Measurements from ENCODE around the gene MAPK11.

The MAPK11 gene

DNA sequence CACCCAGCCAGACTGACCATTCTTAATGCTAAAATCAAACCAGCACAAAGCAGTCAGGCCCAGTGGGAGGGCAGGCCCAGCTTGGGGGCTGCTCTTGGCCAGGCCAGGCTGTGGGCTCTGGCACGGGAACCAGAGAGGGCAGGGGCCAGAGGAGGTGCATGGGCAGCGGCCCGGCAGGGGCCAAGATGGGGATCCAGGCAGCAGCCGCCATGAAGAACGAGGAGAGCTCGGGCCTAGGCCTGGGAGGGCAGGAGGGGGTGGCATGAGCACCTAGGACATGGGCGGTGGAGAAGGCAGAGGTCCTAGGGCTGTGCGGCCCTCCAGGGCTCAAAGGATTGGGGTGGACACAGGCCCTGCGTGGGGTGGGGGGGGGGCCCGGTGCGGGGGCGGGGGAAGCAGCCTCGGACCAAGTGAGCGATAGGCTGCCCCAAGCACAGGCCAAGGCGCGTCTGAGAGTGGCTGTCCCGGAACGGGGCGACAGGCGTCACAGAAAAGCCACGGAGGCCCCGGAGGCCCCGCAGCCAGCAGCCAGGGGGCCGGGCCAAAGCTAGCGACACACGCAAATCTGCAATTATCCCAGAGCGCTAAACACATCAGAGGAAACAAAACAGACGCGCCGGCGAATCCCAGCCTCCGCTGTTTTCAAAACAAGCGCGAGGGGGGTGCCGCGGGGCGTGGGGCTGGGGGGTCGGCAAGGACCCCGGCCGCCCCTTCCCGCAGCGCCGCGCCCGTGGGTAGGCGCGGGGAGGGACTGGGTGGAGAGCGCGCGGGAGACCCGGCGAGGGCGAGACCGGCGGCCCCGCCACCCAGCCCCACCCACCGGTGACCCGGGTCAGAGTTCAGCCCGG is 29.0 kb upstream of the MAPK11 start:
- DNase-seq (ENCODE audit: extremely low spot score) = peak; percentile 28
- ChIA-PET CTCF (no interaction called here), POLR2A (interaction anchor here (0.6 kb wide), 1 partner anchor 47 kb away, joined by 3 read pairs; no protein-coding TSS in a partner anchor)
- TF ChIP-seq, protein P1, sequence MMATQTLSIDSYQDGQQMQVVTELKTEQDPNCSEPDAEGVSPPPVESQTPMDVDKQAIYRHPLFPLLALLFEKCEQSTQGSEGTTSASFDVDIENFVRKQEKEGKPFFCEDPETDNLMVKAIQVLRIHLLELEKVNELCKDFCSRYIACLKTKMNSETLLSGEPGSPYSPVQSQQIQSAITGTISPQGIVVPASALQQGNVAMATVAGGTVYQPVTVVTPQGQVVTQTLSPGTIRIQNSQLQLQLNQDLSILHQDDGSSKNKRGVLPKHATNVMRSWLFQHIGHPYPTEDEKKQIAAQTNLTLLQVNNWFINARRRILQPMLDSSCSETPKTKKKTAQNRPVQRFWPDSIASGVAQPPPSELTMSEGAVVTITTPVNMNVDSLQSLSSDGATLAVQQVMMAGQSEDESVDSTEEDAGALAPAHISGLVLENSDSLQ (IDR thresholded peaks at IDR 0.05) = no peak

DNA sequence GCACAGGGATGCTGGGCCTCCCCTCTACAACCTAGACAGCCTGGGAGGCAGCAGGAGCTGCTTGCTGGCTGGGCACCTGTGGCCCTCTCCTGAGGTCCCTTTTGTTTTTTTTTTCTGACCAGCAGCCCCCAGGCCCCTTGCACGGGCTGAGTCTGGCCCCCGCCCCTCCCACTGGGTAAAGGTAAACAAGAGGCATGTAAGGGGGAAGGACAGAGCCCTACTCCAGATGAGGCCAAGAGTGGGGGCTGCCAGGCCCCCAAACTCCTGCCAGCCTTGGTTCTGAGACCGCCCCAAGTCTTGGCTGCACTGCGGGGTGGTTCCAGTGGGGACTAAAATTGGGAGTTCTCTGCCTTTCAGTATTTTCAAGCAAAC is 28.1 kb upstream of the MAPK11 start:
- TF ChIP-seq ELF4 (IDR thresholded peaks at IDR 0.05) = no peak
- no peak for TF ChIP-seq FOXK2 (IDR thresholded peaks at IDR 0.05)
- no peak for TF ChIP-seq L3MBTL2 (conservative IDR thresholded peaks at IDR 0.05)
- no peak for TF ChIP-seq HDGF (IDR thresholded peaks at IDR 0.05; ENCODE audit: borderline replicate concordance)
- TF ChIP-seq ZNF384 (IDR thresholded peaks at IDR 0.05) = no peak
- TF ChIP-seq BHLHE40 (IDR thresholded peaks at IDR 0.05; ENCODE audit: borderline replicate concordance) = no peak
- no peak for TF ChIP-seq LEF1 (IDR thresholded peaks at IDR 0.05; ENCODE audit: borderline replicate concordance)
- ChIA-PET POLR2A (no interaction called here), CTCF (no interaction called here)
- DNase-seq (ENCODE audit: extremely low spot score) = no peak

DNA sequence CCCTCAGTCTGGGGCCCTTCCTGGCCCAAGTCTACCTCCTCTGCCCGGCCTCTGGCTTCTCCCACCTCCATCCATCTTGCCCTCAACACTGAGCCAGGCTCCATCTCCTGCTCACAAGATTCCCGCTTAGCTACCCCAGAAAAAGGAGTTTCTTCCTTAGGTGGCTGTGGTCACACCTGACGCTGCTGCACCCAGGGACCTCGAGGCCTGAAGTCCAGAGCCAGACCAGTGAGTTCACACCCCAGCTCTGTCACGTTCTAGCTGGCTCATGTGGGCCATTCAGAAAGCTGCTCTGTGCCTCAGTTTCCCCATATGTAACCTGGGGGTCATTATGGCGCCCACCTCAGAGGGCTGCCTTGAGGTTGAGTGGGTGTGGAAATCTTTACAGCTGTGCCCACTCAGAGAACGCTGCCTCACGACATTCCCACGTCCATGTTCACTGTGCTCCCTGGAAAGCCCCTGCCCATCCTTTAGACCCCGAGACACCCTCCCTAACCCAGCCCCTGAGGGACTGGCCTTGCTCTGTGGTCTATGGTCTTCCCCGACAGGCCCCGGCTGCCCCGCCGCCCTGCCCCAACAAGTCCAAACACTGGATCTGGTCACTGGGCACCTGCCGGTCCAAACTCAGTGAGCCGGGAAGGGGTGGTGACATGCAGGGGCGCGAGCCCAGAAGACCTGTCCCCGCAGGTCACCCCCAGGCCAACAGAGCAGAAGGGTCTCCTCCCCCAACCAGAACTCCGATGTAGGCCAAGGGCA is 27.5 kb upstream of the MAPK11 start:
- no peak for TF ChIP-seq SUZ12 (IDR thresholded peaks at IDR 0.05)
- TF ChIP-seq SP1 (IDR thresholded peaks at IDR 0.05) = no peak
- no peak for TF ChIP-seq NFRKB (IDR thresholded peaks at IDR 0.05)
- TF ChIP-seq, protein P1 (IDR thresholded peaks at IDR 0.05) = no peak
- no peak for TF ChIP-seq FOXK2 (IDR thresholded peaks at IDR 0.05)
- no peak for TF ChIP-seq FOXA1 (IDR thresholded peaks at IDR 0.05)
- no peak for TF ChIP-seq LEF1 (IDR thresholded peaks at IDR 0.05; ENCODE audit: borderline replicate concordance)
- TF ChIP-seq FOXM1 (IDR thresholded peaks at IDR 0.05; ENCODE audit: borderline replicate concordance) = no peak
- no peak for TF ChIP-seq ZNF384 (IDR thresholded peaks at IDR 0.05)
- TF ChIP-seq TARDBP (IDR thresholded peaks at IDR 0.05) = no peak
- POLR2A ChIA-PET = interaction anchor here (1.7 kb wide), 1 partner anchor 31 kb away, joined by 4 read pairs; no protein-coding TSS in a partner anchor
- CTCF ChIA-PET = interaction anchor here (0.5 kb wide), 1 partner anchor 152 kb away, joined by 3 read pairs; no protein-coding TSS in a partner anchor
- no peak for DNase-seq (ENCODE audit: extremely low spot score)

DNA sequence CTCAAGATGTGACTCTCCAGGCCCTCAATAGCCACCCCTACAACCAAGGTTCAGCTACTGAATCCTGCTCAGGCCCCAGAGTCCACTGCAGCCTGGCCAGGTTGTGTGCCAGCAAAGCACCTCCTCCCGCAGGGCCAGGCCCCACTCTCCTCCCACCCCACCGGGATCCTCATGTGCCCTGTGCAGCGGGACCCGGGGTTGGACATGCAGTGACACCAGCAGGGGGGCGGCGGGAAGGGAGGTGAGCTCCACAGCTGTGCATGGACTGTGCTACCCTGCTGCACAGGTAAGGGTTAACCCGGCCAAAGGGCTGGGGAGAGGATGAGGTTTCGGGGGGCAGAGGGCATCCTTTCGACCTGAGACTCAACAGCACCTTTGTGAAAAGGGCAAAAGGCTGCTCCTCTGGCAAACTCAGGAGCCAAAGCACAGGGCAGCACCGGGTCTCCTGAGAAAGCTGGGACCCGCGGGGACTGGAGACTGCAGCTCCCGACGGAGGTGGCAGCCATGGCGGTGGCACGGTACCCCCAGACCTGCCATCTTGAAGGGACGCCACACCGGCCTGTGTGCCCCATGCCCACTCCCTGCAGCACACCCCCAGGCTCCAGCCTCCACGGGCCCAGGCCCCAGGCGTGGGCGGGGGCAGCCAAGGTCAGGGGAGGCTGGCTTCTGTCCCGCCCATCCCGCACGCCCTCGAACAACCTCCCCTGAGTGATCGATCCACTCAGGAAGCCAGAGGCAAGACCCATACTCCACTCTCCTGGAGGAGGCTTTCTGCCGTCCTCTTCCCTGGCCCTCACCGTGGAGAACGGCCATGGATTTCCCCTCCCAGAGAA is 26.7 kb upstream of the MAPK11 start:
- DNase-seq (ENCODE audit: extremely low spot score) = no peak
- POLR2A ChIA-PET = interaction anchor here (1.7 kb wide), 1 partner anchor 31 kb away, joined by 4 read pairs; no protein-coding TSS in a partner anchor
- TF ChIP-seq, protein P1 (IDR thresholded peaks at IDR 0.05) = no peak
- TF ChIP-seq ARNT (IDR thresholded peaks at IDR 0.05) (no peak), CTBP1 (IDR thresholded peaks at IDR 0.05; ENCODE audit: borderline replicate concordance) (no peak), ZNF384 (IDR thresholded peaks at IDR 0.05) (no peak), TARDBP (IDR thresholded peaks at IDR 0.05) (no peak), BHLHE40 (IDR thresholded peaks at IDR 0.05; ENCODE audit: borderline replicate concordance) (no peak), FOXM1 (IDR thresholded peaks at IDR 0.05; ENCODE audit: borderline replicate concordance) (no peak), L3MBTL2 (conservative IDR thresholded peaks at IDR 0.05) (no peak), ELF4 (IDR thresholded peaks at IDR 0.05) (no peak)
- CTCF ChIA-PET = interaction anchor here (0.5 kb wide), 1 partner anchor 151 kb away, joined by 3 read pairs; no protein-coding TSS in a partner anchor

DNA sequence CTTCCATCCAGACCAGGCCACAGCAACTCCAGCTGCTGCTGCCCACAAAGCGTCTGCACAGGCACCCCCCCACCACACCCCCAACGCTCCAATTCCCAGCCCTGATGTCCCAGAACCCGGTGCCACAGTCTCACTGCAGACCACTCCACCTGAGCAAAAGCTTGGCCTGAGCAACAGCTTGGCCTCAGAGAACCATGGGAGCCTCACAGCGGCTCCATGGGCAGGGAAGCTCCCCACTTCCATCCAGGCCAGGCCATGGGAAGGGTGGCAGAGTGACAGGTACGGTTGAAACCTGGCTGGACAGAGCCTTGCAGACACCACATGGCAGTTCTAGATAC is 24.1 kb upstream of the MAPK11 start:
- POLR2A ChIA-PET = no interaction called here
- no peak for TF ChIP-seq NFRKB (IDR thresholded peaks at IDR 0.05)
- TF ChIP-seq CTBP1 (IDR thresholded peaks at IDR 0.05; ENCODE audit: borderline replicate concordance) = no peak
- no peak for TF ChIP-seq SP1 (IDR thresholded peaks at IDR 0.05)
- no peak for TF ChIP-seq L3MBTL2 (conservative IDR thresholded peaks at IDR 0.05)
- DNase-seq (ENCODE audit: extremely low spot score) = no peak
- CTCF ChIA-PET = interaction anchor here (0.5 kb wide), 1 partner anchor 481 kb away, joined by 3 read pairs; no protein-coding TSS in a partner anchor

Data from HEK293T (cell line).